Measurements from ENCODE around the gene ATP13A2. TPM values are rescaled to one million over a fixed set of nuclear protein-coding genes. Genes with fewer than 3 reads are reported as not detected.

ATP13A2 gene
- total RNA-seq, 2 experiments from 2014 or later, result 41.8 to 45.9 TPM

- peak within 1 kb of the TSS; percentile 1 for H3K4me3 Mint-ChIP-seq
- no peak for DNase-seq
- peaks cover 18% of the 10 kb centered on the region for H3K27me3 Mint-ChIP-seq
- ChIA-PET POLR2A (no interaction called here), CTCF (interaction anchor here (0.8 to 1.2 kb wide), 2 partner anchors 19 to 20 kb away, joined by 3 read pairs; no protein-coding TSS in a partner anchor)
- peaks cover 9% of the 10 kb centered on the region for H3K4me1 Mint-ChIP-seq (ENCODE audit: low read depth)
- intact Hi-C loops (cut with micrococcal nuclease), result no loop called here
- H3K27ac Mint-ChIP-seq, result no peak within 1 kb of the TSS
- H3K9me3 Mint-ChIP-seq, result no peaks in the 10 kb centered on the region
- peaks cover 2% of the 10 kb centered on the region for H3K36me3 Mint-ChIP-seq
Observed at GRCh38 chr1:16980473-16981268, 31.1 kb downstream of the ATP13A2 start, which contains the start of gene MFAP2. MFAP2 (minus strand) TSS chr1:16980620; CDS start chr1:16978273, 2,347 bp downstream.

- intact Hi-C loops (cut with micrococcal nuclease), result no loop called here
- no peak for DNase-seq
- no peak overlapping the region for H3K27ac Mint-ChIP-seq
- H3K4me3 Mint-ChIP-seq, result no peak overlapping the region
- H3K4me1 Mint-ChIP-seq (ENCODE audit: low read depth), result peaks cover 9% of the 10 kb centered on the region
- ChIA-PET CTCF (interaction anchor here (0.8 kb wide), 1 partner anchor 19 kb away, joined by 3 read pairs; no protein-coding TSS in a partner anchor), POLR2A (no interaction called here)
- no peaks in the 10 kb centered on the region for H3K36me3 Mint-ChIP-seq
- no peaks in the 10 kb centered on the region for H3K9me3 Mint-ChIP-seq
- H3K27me3 Mint-ChIP-seq, result peaks cover 18% of the 10 kb centered on the region
Observed at GRCh38 chr1:16979475-16980327, 32.0 kb downstream of the ATP13A2 start.

DNA sequence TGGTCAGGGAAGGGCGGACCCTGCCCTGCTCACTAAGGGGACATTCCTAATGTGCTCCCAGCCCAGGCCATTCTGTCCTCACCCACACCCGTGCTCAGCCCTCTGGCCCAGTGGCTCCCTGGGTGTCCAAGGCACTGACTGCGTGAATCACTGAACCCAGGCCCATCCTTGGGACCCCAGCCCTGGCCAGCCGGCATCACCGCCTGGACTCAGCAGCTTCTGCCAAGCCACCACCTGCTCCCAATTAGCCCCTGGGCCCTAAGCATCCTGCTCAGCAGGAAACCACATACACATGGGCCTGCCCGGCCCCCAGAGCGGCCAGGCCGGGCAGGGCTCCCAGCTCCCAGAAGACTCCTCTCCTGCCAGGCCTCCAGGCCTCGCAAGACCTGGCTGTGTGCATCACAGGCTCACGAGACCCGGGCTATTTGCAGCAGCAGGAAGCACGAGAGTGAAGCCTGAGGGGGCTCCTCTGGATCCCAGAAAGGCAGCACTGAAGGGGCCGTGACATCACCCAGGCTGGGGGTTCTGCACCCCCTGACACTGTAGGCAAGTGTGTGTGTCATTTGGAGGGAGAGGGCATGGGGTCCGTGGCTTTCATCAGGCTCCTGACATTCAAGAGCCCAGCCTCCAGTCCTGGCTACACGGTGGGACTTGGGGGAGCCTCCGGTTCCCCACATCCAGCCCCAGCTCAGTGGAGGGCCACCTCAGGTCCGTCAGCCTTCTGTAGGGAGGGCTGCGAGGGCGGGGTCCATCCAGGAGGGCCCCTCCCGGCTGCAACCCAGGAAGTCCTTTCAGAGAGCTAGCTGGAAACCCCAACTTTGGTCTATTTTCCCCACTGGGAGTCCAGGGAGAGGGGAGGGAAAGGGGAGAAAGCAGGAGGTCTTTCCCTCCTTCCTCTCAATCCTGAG, 32.9 kb downstream of the ATP13A2 start:
- H3K4me3 Mint-ChIP-seq, result no peak overlapping the region
- H3K27me3 Mint-ChIP-seq, result peaks cover 18% of the 10 kb centered on the region
- no peaks in the 10 kb centered on the region for H3K9me3 Mint-ChIP-seq
- intact Hi-C loops (cut with micrococcal nuclease), result no loop called here
- H3K4me1 Mint-ChIP-seq (ENCODE audit: low read depth), result peaks cover 9% of the 10 kb centered on the region
- no peak overlapping the region for H3K27ac Mint-ChIP-seq
- CTCF ChIA-PET, result interaction anchor here (1.0 to 1.2 kb wide), 2 partner anchors 18 to 19 kb away, joined by 3 read pairs; no protein-coding TSS in a partner anchor
- H3K36me3 Mint-ChIP-seq, result no peaks in the 10 kb centered on the region
- no peak for DNase-seq
- POLR2A ChIA-PET, result no interaction called here

GRCh38 chr1:16978139-16978538, 33.6 kb downstream of the ATP13A2 start:
- ChIA-PET CTCF (interaction anchor here (1.0 to 1.2 kb wide), 2 partner anchors 17 to 18 kb away, joined by 3 read pairs; no protein-coding TSS in a partner anchor), POLR2A (no interaction called here)
- DNase-seq, result no peak
- Mint-ChIP-seq H3K4me3 (no peak overlapping the region), H3K27ac (no peak overlapping the region), H3K27me3 (peaks cover 14% of the 10 kb centered on the region), H3K9me3 (no peaks in the 10 kb centered on the region), H3K4me1 (ENCODE audit: low read depth) (peaks cover 9% of the 10 kb centered on the region), H3K36me3 (no peaks in the 10 kb centered on the region)
- intact Hi-C loops (cut with micrococcal nuclease), result no loop called here

DNA sequence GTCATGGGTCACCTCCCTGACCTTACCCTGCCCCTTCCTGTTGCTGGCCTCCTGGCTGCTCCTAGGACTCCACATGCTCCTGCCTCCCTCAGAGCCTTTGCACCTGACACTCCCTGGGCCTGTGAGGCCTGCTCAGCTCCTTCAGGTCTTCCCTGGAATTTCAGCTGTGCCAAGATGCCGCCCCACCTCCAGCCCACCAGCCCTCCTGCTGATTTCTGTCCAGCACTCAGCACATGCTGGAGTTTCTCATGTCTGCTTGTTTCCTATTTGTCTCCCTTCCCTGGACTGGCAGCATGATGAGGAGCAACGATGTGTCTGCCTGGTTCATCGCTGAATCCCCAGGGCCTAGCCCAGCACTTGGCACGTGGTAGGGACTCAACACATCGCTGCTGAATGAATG, 34.4 kb downstream of the ATP13A2 start:
- Mint-ChIP-seq H3K27ac (no peak overlapping the region), H3K36me3 (no peaks in the 10 kb centered on the region), H3K4me1 (ENCODE audit: low read depth) (peaks cover 9% of the 10 kb centered on the region), H3K27me3 (peaks cover 12% of the 10 kb centered on the region), H3K9me3 (no peaks in the 10 kb centered on the region), H3K4me3 (no peak overlapping the region)
- intact Hi-C loops (cut with micrococcal nuclease), result no loop called here
- CTCF ChIA-PET, result interaction anchor here (1.2 kb wide), 1 partner anchor 16 kb away, joined by 3 read pairs; no protein-coding TSS in a partner anchor
- POLR2A ChIA-PET, result no interaction called here
- no peak for DNase-seq

DNA sequence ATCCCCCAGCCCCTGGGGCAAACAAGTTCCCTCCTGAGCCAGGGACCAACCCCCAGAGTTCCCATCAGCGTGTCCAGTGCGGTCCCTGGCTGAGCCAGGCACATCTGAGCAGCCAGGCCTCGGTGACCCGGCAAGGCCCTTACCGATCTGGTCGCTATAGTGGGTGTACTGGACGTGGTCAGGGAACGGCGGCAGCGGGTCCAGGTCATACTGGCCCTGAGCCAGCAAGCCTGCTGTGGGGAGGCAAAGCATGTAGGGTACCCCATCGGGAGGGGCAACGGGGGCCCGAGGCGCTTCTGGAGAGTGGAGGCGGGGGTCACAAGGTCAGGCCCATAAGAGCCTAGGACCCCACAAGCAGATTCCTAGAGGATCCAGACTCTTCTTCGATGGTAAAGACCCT, 34.8 kb downstream of the ATP13A2 start:
- no peak overlapping the region for H3K4me3 Mint-ChIP-seq
- no peak overlapping the region for H3K27ac Mint-ChIP-seq
- H3K9me3 Mint-ChIP-seq, result no peaks in the 10 kb centered on the region
- CTCF ChIA-PET, result no interaction called here
- H3K36me3 Mint-ChIP-seq, result no peaks in the 10 kb centered on the region
- H3K27me3 Mint-ChIP-seq, result peaks cover 12% of the 10 kb centered on the region
- peaks cover 9% of the 10 kb centered on the region for H3K4me1 Mint-ChIP-seq (ENCODE audit: low read depth)
- POLR2A ChIA-PET, result no interaction called here
- no peak for DNase-seq
- intact Hi-C loops (cut with micrococcal nuclease), result no loop called here

DNA sequence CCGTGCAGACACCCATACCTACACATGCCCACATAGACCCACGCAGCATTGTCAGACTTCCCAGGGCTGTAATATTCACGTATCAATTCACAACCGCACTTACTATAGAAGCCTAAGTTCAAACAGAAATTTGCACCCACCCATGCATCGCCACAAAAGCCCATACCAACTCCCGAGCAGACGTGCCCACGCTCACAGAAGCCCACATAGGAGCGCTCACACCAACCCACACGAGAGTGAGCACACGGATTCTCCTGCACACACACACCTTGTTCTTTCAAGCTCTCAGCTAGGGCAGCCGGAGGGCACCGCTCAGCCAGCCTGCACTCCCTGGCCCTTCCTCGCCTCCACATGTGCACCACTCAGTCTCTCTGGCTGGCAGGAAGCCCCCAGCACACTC, 35.9 kb downstream of the ATP13A2 start:
- DNase-seq, result no peak
- no peak overlapping the region for H3K27ac Mint-ChIP-seq
- intact Hi-C loops (cut with micrococcal nuclease), result no loop called here
- no peak overlapping the region for H3K4me3 Mint-ChIP-seq
- ChIA-PET CTCF (interaction anchor here (0.8 to 1.5 kb wide), 2 partner anchors 8 to 25 kb away, joined by 3 to 5 read pairs; no protein-coding TSS in a partner anchor), POLR2A (no interaction called here)
- H3K9me3 Mint-ChIP-seq, result no peaks in the 10 kb centered on the region
- H3K36me3 Mint-ChIP-seq, result no peaks in the 10 kb centered on the region
- peaks cover 3% of the 10 kb centered on the region for H3K4me1 Mint-ChIP-seq (ENCODE audit: low read depth)
- H3K27me3 Mint-ChIP-seq, result peaks cover 4% of the 10 kb centered on the region

- Mint-ChIP-seq H3K4me1 (ENCODE audit: low read depth) (no peaks in the 10 kb centered on the region), H3K4me3 (no peak overlapping the region), H3K27ac (no peak overlapping the region), H3K36me3 (no peaks in the 10 kb centered on the region), H3K27me3 (peaks cover 2% of the 10 kb centered on the region), H3K9me3 (no peaks in the 10 kb centered on the region)
- POLR2A ChIA-PET, result no interaction called here
- no peak for DNase-seq
- intact Hi-C loops (cut with micrococcal nuclease), result no loop called here
- CTCF ChIA-PET, result interaction anchor here (0.8 to 1.5 kb wide), 2 partner anchors 9 to 24 kb away, joined by 3 to 5 read pairs; no protein-coding TSS in a partner anchor
Observed at GRCh38 chr1:16975211-16975610, 36.5 kb downstream of the ATP13A2 start.

DNA sequence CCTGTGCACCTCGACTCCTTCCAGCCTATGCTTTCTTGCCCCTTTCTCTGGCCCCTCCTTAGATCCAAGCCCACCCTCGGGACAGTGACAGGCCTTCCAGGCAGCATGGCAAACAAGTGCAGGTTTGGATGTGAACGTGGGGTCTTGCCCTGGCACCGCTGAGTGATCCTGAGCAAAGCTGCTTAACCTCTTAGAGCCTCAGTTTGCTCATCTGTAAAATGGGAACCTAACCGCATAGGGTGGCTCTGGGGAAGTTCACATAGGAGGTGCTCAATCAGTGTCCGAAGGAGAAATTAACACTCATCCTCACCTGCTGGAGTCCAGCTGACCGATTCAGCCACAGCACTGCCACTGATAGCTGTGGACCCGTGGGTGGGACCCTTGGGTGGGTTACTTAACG, 38.5 kb downstream of the ATP13A2 start:
- CTCF ChIA-PET, result no interaction called here
- H3K27me3 Mint-ChIP-seq, result no peaks in the 10 kb centered on the region
- no peaks in the 10 kb centered on the region for H3K36me3 Mint-ChIP-seq
- H3K9me3 Mint-ChIP-seq, result no peaks in the 10 kb centered on the region
- DNase-seq, result no peak
- intact Hi-C loops (cut with micrococcal nuclease), result no loop called here
- H3K4me1 Mint-ChIP-seq (ENCODE audit: low read depth), result no peaks in the 10 kb centered on the region
- no peak overlapping the region for H3K4me3 Mint-ChIP-seq
- POLR2A ChIA-PET, result no interaction called here
- no peak overlapping the region for H3K27ac Mint-ChIP-seq

DNA sequence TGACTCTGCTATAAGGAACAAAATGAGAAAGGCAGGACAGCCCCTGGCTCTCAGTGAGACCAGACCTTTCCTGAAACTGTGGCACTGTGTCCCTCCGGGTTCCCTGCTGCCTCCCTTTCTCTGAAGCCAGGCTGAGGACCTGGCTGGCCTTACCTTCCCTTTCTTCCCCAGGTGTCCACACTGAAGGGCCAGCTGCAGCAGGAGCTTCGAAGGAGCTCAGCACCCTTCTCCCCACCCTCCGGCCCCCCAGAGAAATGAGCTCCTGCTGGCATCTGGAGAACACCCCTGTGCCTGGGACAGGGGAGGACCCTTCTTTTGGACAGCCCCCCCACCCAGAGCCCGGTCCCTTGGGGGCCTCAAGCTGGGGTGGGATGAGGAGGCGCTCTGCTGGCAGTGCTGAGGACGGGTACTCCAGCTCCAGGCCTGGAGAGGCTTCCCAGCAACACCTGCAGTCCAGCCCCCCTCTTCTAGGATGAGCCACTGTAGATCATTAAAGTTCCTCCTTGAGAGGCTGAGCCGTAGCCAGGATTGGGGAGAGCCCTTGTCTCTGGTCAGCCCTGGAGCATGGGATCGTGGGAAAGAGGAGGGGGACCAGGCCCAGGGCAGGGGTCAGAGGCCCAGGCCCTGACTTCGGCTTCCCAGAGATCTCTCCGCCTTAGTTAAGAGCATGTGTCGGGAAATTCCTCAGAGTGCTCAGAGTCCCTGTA, 39.4 kb downstream of the ATP13A2 start:
- ChIA-PET CTCF (no interaction called here), POLR2A (no interaction called here)
- Mint-ChIP-seq H3K27ac (no peak overlapping the region), H3K27me3 (no peaks in the 10 kb centered on the region), H3K9me3 (no peaks in the 10 kb centered on the region), H3K4me1 (ENCODE audit: low read depth) (no peaks in the 10 kb centered on the region), H3K4me3 (no peak overlapping the region), H3K36me3 (no peaks in the 10 kb centered on the region)
- no peak for DNase-seq
- intact Hi-C loops (cut with micrococcal nuclease), result no loop called here

All from activated CD4-positive, alpha-beta memory T cell treated with anti-CD3 and anti-CD28 coated beads for 36 hours (primary cell).